Neutrophil (primary cell): Measurements from ENCODE around the gene HMGB1.

ENCODE experiments used
- H3K27ac ChIP-seq: fragments of 200-600 bp; sonication (generic); 2 replicates; pipeline ENCODE4 v1.5.1; 2016; ENCODE audit warnings: mild to moderate bottlenecking, moderate library complexity
- H3K27me3 ChIP-seq: fragments of 200-600 bp; sonication (generic); 2 replicates; pipeline ENCODE4 v1.6.0; 2016; ENCODE audit warnings: mild to moderate bottlenecking
- H3K36me3 ChIP-seq: fragments of 200-600 bp; sonication (generic); 2 replicates; pipeline ENCODE4 v1.5.1; 2017
- H3K4me1 ChIP-seq, 2 experiments: fragments of 200-600 bp in 1 of 2; sonication (generic) in 1 of 2; 1 replicate in 1 of 2; 2 replicates in 1 of 2; pipeline versions ENCODE4 v1.5.1 to v1.6.1; 2013 to 2016; ENCODE audit warnings: low read depth in 1 of 2, low read length in 1 of 2, mild to moderate bottlenecking in 1 of 2, moderate library complexity in 1 of 2; ENCODE audit not compliant: control insufficient read depth in 1 of 2, insufficient read depth in 1 of 2
- H3K4me3 ChIP-seq, 2 experiments: fragments of 200-600 bp in 1 of 2; sonication (generic) in 1 of 2; 1 replicate in 1 of 2; 2 replicates in 1 of 2; pipeline ENCODE4 v1.5.1; 2013 to 2016; ENCODE audit warnings: low read depth in 1 of 2, low read length in 1 of 2, mild to moderate bottlenecking in 1 of 2, moderate library complexity in 1 of 2
- H3K9me3 ChIP-seq: fragments of 200-600 bp; sonication (generic); 2 replicates; pipeline ENCODE4 v1.5.1; 2016
- CTCF ChIP-seq: fragments of 200-600 bp; sonication (generic); IDR thresholded peaks from 2 replicates; pipeline ENCODE4 v1.5.1; 2016; ENCODE audit warnings: antibody characterized with exemption

The HMGB1 gene

GRCh38 chr13:30409886-30410704 is 55.6 kb downstream of the HMGB1 start:
- Histone ChIP-seq H3K36me3 (no peaks in the 10 kb centered on the region), H3K4me3 (no peak overlapping the region), H3K27me3 (no peaks in the 10 kb centered on the region), H3K9me3 (no peaks in the 10 kb centered on the region), H3K27ac (peak overlapping the region; percentile 85), H3K4me1 (peaks cover 63% of the 10 kb centered on the region in 2 experiments)
- no peak for TF ChIP-seq CTCF

- Histone ChIP-seq H3K9me3 (no peaks in the 10 kb centered on the region), H3K27ac (peak overlapping the region; percentile 85), H3K4me1 (peaks cover 48 to 49% of the 10 kb centered on the region in 2 experiments), H3K4me3 (peak overlapping the region; percentile 74 to 79), H3K27me3 (no peaks in the 10 kb centered on the region), H3K36me3 (no peaks in the 10 kb centered on the region)
- peak; percentile 99 for TF ChIP-seq CTCF
Observed at GRCh38 chr13:30408319-30409101, 57.2 kb downstream of the HMGB1 start.

- H3K4me3 ChIP-seq, result no peak overlapping the region
- no peaks in the 10 kb centered on the region for H3K36me3 ChIP-seq
- no peak overlapping the region for H3K27ac ChIP-seq
- no peaks in the 10 kb centered on the region for H3K27me3 ChIP-seq
- H3K9me3 ChIP-seq, result no peaks in the 10 kb centered on the region
- peaks cover 33% of the 10 kb centered on the region in 2 experiments for H3K4me1 ChIP-seq
- TF ChIP-seq CTCF, result no peak
Observed at GRCh38 chr13:30406779-30407416, 58.8 kb downstream of the HMGB1 start.
